ENCODE results near the gene FMNL2. TPM values are rescaled to one million over a fixed set of nuclear protein-coding genes. Genes with fewer than 3 reads are reported as not detected.

FMNL2 gene
- total and polyA plus RNA-seq, 12 donors = 3.3 to 16.0 (median 4.5) TPM

DNA sequence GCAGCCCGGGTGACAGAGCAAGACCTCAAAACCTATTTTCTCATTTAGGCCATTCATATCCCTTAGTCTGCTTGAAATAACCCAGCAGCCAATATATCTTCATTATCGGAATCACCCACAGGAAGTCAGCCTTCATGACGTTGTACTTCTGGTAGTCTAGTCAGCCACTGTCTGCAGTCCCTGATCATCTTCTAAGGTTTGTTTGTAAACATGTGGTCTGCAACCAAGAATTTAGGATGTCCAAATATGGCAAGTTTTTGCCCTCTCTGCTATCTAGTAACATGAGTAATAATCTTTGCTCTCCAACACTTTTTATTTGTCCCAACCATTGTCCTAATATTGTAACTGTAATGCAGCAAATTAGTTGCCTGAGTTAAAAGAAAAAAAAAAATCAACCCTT lies 289.8 kb downstream of the FMNL2 start:
- Histone ChIP-seq H3K9me3 (no peaks in the 10 kb centered on the region), H3K4me3 (no peak overlapping the region), H3K27ac (no peak overlapping the region), H3K36me3 (peaks cover 0 to 50% (median 0%) of the 10 kb centered on the region in 9 donors), H3K4me1 (peaks cover 0 to 4% (median 0%) of the 10 kb centered on the region in 9 donors), H3K27me3 (no peaks in the 10 kb centered on the region)
- intact Hi-C loops (cut with DNase I) = loop anchor here in 7 of 10 donors (5.0 to 10.0 kb wide), 4 partner anchors 288 to 438 kb away; partner anchors contain the start of gene FMNL2 (in 6 of the 7)
- 73 to 77% methylated on average over 3 of the region's 3 CpGs for WGBS, 2 donors
- TF ChIP-seq, protein P1, sequence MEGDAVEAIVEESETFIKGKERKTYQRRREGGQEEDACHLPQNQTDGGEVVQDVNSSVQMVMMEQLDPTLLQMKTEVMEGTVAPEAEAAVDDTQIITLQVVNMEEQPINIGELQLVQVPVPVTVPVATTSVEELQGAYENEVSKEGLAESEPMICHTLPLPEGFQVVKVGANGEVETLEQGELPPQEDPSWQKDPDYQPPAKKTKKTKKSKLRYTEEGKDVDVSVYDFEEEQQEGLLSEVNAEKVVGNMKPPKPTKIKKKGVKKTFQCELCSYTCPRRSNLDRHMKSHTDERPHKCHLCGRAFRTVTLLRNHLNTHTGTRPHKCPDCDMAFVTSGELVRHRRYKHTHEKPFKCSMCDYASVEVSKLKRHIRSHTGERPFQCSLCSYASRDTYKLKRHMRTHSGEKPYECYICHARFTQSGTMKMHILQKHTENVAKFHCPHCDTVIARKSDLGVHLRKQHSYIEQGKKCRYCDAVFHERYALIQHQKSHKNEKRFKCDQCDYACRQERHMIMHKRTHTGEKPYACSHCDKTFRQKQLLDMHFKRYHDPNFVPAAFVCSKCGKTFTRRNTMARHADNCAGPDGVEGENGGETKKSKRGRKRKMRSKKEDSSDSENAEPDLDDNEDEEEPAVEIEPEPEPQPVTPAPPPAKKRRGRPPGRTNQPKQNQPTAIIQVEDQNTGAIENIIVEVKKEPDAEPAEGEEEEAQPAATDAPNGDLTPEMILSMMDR (IDR thresholded peaks at IDR 0.05) = no peak
- DNase-seq (no peak), ATAC-seq (no peak)

DNA sequence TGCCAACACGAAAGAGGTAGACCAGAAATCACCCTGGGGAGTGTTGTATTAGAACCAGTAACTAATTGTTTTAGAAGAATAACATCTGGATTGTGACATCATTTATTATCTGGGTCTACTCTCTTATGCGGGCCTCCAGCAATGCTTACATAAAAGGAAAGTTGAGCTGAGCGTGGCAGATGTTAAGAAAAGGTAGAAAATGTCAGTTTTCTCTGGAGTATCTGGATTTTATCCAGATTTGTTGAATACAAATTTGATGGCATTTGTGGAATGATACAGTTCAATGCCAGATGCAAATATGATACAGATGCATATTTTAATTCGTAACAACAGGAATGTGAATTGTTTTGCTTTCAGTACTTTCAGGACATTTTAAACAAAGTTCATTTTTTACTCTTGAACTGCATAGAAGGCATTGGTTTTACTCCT lies 292.0 kb downstream of the FMNL2 start:
- TF ChIP-seq, protein P1 (IDR thresholded peaks at IDR 0.05) = no peak
- no peaks in the 10 kb centered on the region for H3K27me3 ChIP-seq
- peak overlapping the region in 1 of 10 donors; percentile 20 for H3K27ac ChIP-seq
- no peaks in the 10 kb centered on the region for H3K9me3 ChIP-seq
- H3K36me3 ChIP-seq = peaks cover 0 to 46% (median 0%) of the 10 kb centered on the region in 9 donors
- DNase-seq (no peak), ATAC-seq (no peak)
- intact Hi-C loops (cut with DNase I) = loop anchor here in 7 of 10 donors (2.0 to 10.0 kb wide), 5 partner anchors 290 to 440 kb away; partner anchors contain the start of gene FMNL2 (in 6 of the 7)
- no peak overlapping the region for H3K4me3 ChIP-seq
- peaks cover 0 to 4% (median 0%) of the 10 kb centered on the region in 9 donors for H3K4me1 ChIP-seq
- 63 to 68% methylated on average over 4 of the region's 4 CpGs for WGBS, 2 donors

- DNase-seq (no peak), ATAC-seq (peak in 7 of 8 donors; percentile 52 to 75 (median 67))
- no peak overlapping the region for H3K4me3 ChIP-seq
- 1 to 10% methylated on average over 1 of the region's 1 CpG for WGBS, 2 donors
- peaks cover 0 to 4% (median 0%) of the 10 kb centered on the region in 9 donors for H3K4me1 ChIP-seq
- intact Hi-C loops (cut with DNase I) = loop anchor here in 7 of 10 donors (2.0 to 10.0 kb wide), 5 partner anchors 290 to 440 kb away; partner anchors contain the start of gene FMNL2 (in 6 of the 7)
- no peaks in the 10 kb centered on the region for H3K9me3 ChIP-seq
- TF ChIP-seq, protein P1 (IDR thresholded peaks at IDR 0.05) = peak; percentile 18 to 78 (median 64)
- H3K27me3 ChIP-seq = no peaks in the 10 kb centered on the region
- H3K27ac ChIP-seq = no peak overlapping the region
- H3K36me3 ChIP-seq = peaks cover 0 to 49% (median 0%) of the 10 kb centered on the region in 9 donors
Observed at GRCh38 chr2:152627351-152627957, 292.5 kb downstream of the FMNL2 start.

DNA sequence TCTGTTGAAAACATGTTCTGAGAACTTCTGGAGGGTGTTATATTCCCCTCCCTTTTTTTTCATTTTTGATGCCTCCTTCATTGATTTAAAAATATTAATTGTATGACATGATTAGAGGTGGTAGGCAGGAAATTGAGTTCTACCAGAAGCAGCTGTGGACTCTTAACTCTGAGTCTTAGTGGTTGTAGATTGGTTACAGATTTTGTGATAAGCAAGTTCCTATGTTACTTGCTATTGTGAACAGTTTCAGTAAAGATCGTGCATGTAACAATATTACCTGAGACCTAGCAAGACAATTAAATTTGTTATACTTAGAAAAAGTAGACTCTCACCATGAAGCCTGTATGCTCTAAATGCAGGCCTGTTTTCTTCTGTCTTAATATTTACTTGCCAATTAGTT lies 294.2 kb downstream of the FMNL2 start:
- TF ChIP-seq, protein P1 (IDR thresholded peaks at IDR 0.05) = no peak
- Histone ChIP-seq H3K27me3 (no peaks in the 10 kb centered on the region), H3K27ac (no peak overlapping the region), H3K4me3 (no peak overlapping the region), H3K9me3 (no peaks in the 10 kb centered on the region), H3K4me1 (peaks cover 0 to 4% (median 0%) of the 10 kb centered on the region in 9 donors), H3K36me3 (peaks cover 0 to 65% (median 0%) of the 10 kb centered on the region in 9 donors)
- intact Hi-C loops (cut with DNase I) = loop anchor here in 7 of 10 donors (5.0 to 10.0 kb wide), 4 partner anchors 292 to 442 kb away; partner anchors contain the start of gene FMNL2 (in 6 of the 7)
- DNase-seq = no peak
- no peak for ATAC-seq
- 84 to 85% methylated on average over 1 of the region's 1 CpG for WGBS, 2 donors
